Activated T-cell treated with anti-CD3 and anti-CD28 coated beads, Interleukin-2, amount 50 U/mL, for 72 hours (primary cell): Measurements from ENCODE around the gene LBX2. TPM values are rescaled to one million over a fixed set of nuclear protein-coding genes. Genes with fewer than 3 reads are reported as not detected.

Experiments used
- ATAC-seq, 2 donors: fragments of 150-1000 bp; cut with Tn5 transposase; replicated peaks in 1 of 2; 2 replicates each; pipeline ENCODE4 v1.10.0; 2021; ENCODE audit warnings: moderate library complexity in 2 of 2, mild to moderate bottlenecking in 1 of 2
- DNase-seq, 2 donors: peaks; one replicate each; pipeline ENCODE4 v3.0.0; 2021 to 2022; ENCODE audit warnings: mixed read lengths in 1 of 2
- H3K27ac Mint-ChIP-seq: one replicate; pipeline ENCODE4 v1.8.0; 2022; ENCODE audit warnings: mild to moderate bottlenecking, moderate library complexity, mixed read lengths
- H3K27me3 Mint-ChIP-seq: one replicate; pipeline ENCODE4 v1.8.0; 2022; ENCODE audit warnings: low read depth, mixed read lengths
- H3K36me3 Mint-ChIP-seq, 2 donors: one replicate each; pipeline ENCODE4 v1.8.0; 2022; ENCODE audit warnings: mixed read lengths in 2 of 2, mild to moderate bottlenecking in 1 of 2; ENCODE audit not compliant: insufficient read depth in 2 of 2
- H3K4me1 Mint-ChIP-seq: one replicate; pipeline ENCODE4 v1.8.0; 2022; ENCODE audit warnings: low read depth, mixed read lengths
- H3K4me3 Mint-ChIP-seq, 2 donors: one replicate each; pipeline ENCODE4 v1.8.0; 2022; ENCODE audit warnings: mild to moderate bottlenecking in 2 of 2, mixed read lengths in 2 of 2, moderate library complexity in 2 of 2
- H3K9me3 Mint-ChIP-seq, 2 donors: one replicate each; pipeline ENCODE4 v1.8.0; 2022; ENCODE audit warnings: mixed read lengths in 2 of 2
- total RNA-seq, 2 donors: library from RNA; stranded (reverse); gene quantifications; one replicate each; pipeline ENCODE4 v1.2.3, GENCODE V29; 2022

LBX2 gene, protein sequence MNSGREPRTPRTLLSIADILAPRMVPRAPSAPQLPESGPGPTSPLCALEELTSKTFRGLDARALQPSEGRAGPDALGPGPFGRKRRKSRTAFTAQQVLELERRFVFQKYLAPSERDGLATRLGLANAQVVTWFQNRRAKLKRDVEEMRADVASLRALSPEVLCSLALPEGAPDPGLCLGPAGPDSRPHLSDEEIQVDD
- total RNA-seq, result 1 to 10 TPM; 1.2 TPM

DNA sequence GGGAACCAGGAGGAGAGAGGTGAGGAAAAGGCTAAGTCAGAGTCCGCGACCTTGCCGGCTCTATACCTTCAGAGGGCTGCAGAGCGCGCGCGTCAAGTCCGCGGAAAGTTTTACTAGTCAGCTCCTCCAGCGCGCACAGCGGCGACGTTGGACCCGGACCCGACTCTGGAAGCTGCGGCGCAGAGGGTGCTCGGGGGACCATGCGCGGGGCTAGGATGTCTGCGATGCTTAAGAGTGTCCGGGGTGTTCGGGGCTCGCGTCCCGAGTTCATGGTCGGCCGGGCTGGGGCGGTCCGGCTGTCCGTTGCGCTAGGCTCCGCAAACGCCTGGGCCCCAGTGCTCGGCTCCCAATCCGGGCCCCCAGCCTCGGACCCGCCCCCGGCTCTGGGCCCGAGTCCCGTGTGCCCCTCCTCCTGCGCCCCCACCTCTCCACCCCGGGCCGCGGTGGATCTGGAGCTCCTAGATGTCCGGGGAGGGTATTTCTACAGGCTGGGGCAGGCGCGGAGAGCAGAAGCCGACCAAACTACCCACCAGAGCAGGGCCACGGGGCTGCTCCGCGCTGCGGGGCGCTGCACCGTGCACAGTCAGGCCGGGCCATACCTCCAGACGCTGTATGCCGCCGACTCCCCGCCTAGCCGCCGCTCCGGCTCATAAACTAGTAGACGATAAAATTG is at the start of gene LBX2:
LBX2 (minus strand) TSS at position 337 of the 673 bp plus-strand sequence; CDS start at position 271, 66 bp downstream.
- H3K27me3 Mint-ChIP-seq, result peaks cover 64% of the 10 kb centered on the region
- H3K4me3 Mint-ChIP-seq, result peak within 1 kb of the TSS; percentile 83 to 93
- peak; percentile 14 to 26 for ATAC-seq
- H3K36me3 Mint-ChIP-seq, result peaks cover 0 to 5% of the 10 kb centered on the region in 2 donors
- no peaks in the 10 kb centered on the region for H3K9me3 Mint-ChIP-seq
- H3K27ac Mint-ChIP-seq, result peak within 1 kb of the TSS; percentile 56
- DNase-seq, result peak; percentile 48 to 51
- peaks cover 43% of the 10 kb centered on the region for H3K4me1 Mint-ChIP-seq

DNA sequence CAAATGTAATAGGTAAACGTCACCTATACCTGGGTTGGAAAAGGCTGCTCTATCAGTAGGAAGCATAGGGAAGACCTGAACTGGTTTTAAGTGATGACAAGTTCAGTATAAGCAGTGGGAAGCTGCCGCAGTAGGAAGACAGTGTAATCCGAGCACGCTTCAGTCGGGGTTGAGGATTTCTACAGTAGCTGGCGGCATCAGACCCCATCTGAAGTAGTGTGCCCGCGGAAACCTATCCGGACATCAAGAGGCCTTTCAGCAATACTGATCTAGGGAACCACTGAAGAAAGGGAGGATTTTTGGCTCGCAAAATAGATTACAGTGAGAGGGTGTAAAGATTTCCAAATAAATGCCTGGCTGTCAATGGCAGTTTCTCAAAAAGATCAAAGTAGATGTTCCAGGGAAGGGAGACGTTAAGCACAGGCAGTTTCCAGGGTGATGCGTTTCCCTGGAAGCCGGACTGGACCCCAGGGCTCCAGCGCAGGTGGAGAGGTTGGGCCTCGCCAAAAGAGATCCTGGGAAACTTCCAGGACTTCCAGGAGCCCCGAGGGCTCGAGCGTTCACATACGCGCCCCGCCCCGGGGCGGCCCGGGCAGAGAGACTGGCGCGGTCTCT is 49.0 kb upstream of the LBX2 start:
- ATAC-seq, result no peak
- Mint-ChIP-seq H3K36me3 (peaks cover 0 to 2% of the 10 kb centered on the region in 2 donors), H3K27ac (no peak overlapping the region), H3K4me1 (peaks cover 23% of the 10 kb centered on the region), H3K4me3 (peak overlapping the region; percentile 78 to 84), H3K9me3 (no peaks in the 10 kb centered on the region), H3K27me3 (peaks cover 57% of the 10 kb centered on the region)
- no peak for DNase-seq

DNA sequence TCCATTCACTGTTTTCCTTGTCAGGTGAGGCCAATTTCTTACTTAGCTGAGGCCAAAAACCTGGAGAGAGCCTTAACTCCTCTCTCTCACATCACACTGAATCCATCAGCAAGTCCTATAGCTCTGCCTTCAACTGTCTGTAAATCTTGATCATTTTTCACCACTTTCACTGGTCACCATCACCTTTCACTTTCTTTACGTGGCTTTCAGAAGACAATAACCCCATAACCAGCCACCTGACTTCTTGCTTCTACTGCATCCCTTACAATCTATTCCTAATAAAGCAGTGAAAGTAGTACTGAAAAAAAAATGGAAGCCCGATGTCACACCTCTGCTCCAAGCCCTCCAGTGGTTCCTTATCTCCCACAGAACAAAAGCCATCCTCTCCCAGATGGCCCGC is 46.6 kb upstream of the LBX2 start:
- Mint-ChIP-seq H3K4me3 (no peak overlapping the region), H3K4me1 (peaks cover 13% of the 10 kb centered on the region), H3K27ac (no peak overlapping the region), H3K36me3 (peaks cover 0 to 2% of the 10 kb centered on the region in 2 donors), H3K27me3 (peaks cover 53% of the 10 kb centered on the region), H3K9me3 (no peaks in the 10 kb centered on the region)
- DNase-seq (no peak), ATAC-seq (no peak)

DNA sequence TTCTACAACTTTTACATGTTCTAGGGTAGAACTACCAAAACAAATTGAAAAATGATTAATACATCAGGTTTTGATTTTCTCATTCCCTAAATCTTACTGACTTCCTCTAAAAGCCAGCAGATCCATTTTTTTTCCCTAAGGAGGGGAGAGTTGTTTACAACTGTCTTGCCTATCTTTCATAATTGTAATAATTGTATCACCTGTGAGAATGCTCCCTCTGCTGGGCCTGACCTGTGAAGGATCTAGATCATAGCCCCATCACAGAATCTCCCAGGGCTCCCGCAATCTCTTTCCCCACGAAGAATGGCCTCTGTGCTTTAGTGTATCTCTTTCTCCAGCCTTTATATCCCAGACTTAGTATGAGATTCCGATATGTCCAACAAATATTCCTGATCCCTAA is 45.2 kb upstream of the LBX2 start:
- Mint-ChIP-seq H3K4me1 (peaks cover 9% of the 10 kb centered on the region), H3K27me3 (peaks cover 40% of the 10 kb centered on the region), H3K36me3 (peaks cover 0 to 2% of the 10 kb centered on the region in 2 donors), H3K9me3 (no peaks in the 10 kb centered on the region), H3K27ac (no peak overlapping the region), H3K4me3 (no peak overlapping the region)
- no peak for DNase-seq
- no peak for ATAC-seq

DNA sequence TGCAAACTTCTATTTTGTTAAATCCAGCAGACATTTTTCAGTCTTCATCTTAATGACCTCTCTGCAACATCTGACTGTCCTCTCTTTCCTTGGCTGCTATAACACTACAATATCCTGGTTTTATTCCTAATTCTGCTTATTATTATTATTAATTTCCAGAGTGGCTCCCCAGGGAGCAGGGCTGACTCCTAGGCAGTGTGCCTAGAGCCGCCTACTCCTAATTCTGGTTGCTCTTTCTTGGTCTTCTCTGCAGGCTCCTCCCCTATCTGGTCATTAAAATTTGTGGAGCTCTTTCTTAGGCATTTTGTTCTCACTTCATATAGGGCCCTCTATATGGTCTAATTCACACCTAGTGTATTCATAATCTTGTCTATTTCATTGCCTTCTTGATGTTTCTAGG is 43.6 kb upstream of the LBX2 start:
- Mint-ChIP-seq H3K27ac (no peak overlapping the region), H3K9me3 (no peaks in the 10 kb centered on the region), H3K27me3 (peaks cover 48% of the 10 kb centered on the region), H3K4me3 (no peak overlapping the region), H3K36me3 (no peaks in the 10 kb centered on the region), H3K4me1 (peaks cover 11% of the 10 kb centered on the region)
- DNase-seq (no peak), ATAC-seq (no peak)

DNA sequence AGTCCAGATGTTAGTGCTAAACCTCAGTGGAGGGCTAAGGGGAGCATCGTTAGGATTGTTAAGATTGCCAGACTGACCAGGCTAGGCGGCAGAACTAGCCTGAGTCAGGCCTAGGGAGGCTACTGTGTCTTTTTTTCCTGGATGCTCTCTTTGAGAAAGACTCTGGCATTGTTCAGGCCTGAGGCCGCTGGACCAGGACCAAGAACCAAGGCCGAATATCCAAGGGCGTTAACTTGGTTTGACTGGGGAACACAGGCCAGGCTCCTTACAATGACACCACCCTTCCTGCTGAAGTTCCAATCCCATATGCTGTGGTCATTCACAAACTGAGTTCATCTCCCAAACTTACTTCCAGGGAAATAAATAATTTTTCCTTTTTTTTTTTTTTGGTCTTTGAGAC is 40.9 kb upstream of the LBX2 start:
- ATAC-seq (no peak), DNase-seq (no peak)
- H3K9me3 Mint-ChIP-seq, result no peaks in the 10 kb centered on the region
- H3K27me3 Mint-ChIP-seq, result peaks cover 36% of the 10 kb centered on the region
- no peak overlapping the region for H3K4me3 Mint-ChIP-seq
- no peaks in the 10 kb centered on the region for H3K36me3 Mint-ChIP-seq
- H3K4me1 Mint-ChIP-seq, result peaks cover 11% of the 10 kb centered on the region
- no peak overlapping the region for H3K27ac Mint-ChIP-seq

DNA sequence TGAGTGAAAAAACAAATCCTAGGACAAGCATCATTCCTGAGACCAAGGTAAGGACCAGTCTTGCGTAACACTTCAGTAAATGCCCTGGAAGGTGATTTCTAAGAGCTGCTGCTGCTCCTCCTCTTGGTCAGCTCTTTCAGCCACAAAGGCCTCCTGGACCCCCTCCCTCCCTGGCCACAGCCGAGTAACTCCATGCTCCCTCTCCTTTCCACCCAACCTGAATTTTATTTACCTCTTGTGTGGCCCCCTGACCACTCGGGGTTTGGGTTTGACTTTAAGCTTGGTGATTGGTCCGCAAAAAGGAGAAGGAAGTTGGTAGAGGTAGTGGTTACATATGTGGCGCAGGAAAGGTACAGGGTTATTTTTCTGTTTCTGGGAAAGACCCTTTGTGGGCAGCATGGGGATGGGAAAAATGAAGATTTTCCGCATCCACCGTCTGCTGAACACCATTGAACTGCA is 39.5 kb upstream of the LBX2 start:
- Mint-ChIP-seq H3K36me3 (no peaks in the 10 kb centered on the region), H3K4me3 (no peak overlapping the region), H3K9me3 (no peaks in the 10 kb centered on the region), H3K27me3 (peaks cover 36% of the 10 kb centered on the region), H3K4me1 (peaks cover 11% of the 10 kb centered on the region), H3K27ac (no peak overlapping the region)
- DNase-seq (no peak), ATAC-seq (no peak)

DNA sequence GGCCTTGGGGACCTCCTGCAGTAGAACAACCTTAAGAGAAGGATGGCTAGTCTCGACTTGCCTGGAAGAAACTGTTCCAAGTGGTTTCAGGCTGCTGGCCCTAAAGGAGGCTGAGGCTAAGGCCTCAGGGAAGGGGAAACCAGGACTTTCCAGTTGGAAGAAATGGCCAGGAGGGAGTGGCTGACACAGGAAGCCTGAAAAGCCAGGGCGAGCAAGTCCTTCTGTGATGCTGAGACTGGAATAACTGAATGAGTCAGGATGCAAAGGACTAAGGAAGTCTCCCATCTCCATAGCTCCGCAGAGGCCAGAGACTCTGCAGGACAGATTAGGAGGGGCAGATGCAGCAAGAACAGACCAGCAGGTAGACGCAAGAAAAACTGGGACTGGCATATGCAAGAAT is 37.7 kb upstream of the LBX2 start:
- no peaks in the 10 kb centered on the region for H3K9me3 Mint-ChIP-seq
- H3K27me3 Mint-ChIP-seq, result peaks cover 31% of the 10 kb centered on the region
- H3K27ac Mint-ChIP-seq, result no peak overlapping the region
- H3K4me3 Mint-ChIP-seq, result no peak overlapping the region
- peaks cover 14% of the 10 kb centered on the region for H3K4me1 Mint-ChIP-seq
- ATAC-seq (no peak), DNase-seq (no peak)
- peaks cover 2 to 4% of the 10 kb centered on the region in 2 donors for H3K36me3 Mint-ChIP-seq

DNA sequence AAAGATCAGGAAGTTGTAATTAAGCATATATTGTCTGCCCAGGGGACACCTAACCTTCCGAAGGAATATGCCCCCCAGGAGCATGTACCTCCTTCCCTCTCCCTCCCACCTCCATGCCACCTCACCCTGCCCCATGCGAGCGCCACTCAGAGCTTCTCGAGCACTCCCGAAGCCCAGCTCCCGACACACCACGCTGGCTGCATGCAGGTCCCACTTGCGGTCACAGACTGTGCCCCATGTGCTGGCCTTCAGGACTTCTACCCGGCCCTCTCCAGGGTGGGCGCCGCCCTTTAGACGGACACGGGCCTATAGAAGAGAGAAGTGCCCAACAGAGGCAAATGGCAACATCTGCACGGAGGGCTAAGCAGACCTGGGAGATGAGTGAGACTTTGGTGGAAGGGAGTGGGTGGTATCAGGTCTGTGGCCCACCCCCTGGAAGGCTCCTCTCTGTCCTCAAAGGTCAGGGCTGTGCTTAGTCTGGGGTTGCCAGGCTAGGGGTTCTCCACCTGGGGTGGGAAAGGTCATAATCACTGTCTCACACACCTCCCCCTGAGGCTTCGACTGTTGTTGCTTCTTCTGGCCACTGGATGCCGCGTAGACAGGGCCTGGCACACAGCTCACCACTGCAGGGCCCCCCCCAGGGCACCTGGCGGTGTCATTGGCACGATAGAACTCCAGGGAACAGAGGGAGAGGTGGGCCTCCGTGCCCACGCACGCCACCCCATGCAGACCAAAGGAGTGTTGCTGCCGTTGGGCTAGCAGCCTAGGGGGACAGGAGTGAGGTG is 37.0 kb upstream of the LBX2 start:
- H3K27ac Mint-ChIP-seq, result no peak overlapping the region
- peaks cover 22% of the 10 kb centered on the region for H3K4me1 Mint-ChIP-seq
- no peak for DNase-seq
- H3K36me3 Mint-ChIP-seq, result peaks cover 5 to 7% of the 10 kb centered on the region in 2 donors
- ATAC-seq, result peak in 1 of 2 donors; percentile 42
- H3K9me3 Mint-ChIP-seq, result no peaks in the 10 kb centered on the region
- no peak overlapping the region for H3K4me3 Mint-ChIP-seq
- peaks cover 30% of the 10 kb centered on the region for H3K27me3 Mint-ChIP-seq

DNA sequence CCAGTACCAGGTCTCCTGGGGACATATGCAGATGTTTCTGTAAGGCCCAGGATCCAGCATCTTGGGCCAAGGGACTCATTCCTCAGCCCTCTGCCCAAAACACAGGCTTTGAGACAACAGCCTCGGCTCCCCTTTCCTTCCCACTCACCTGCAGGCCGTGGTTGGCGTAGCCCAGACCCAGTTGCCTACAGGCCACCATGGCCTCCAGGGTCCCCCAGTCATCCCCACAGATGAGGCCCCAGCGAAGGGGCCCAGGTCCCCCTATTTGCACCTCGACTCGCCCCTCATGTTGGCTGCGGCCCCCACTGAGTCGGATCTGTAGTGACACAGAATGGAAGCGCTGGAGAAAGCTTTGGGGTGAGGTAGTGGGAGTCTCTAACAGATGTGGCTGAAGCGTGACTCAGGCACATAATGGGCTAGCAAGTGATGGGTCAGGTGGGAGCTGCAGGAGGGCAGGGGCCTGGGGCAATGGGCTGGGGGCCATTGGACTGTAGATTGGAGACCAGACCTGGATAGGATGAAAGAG is 36.1 kb upstream of the LBX2 start:
- Mint-ChIP-seq H3K4me1 (peaks cover 31% of the 10 kb centered on the region), H3K27ac (no peak overlapping the region), H3K36me3 (peaks cover 6 to 8% of the 10 kb centered on the region in 2 donors), H3K9me3 (no peaks in the 10 kb centered on the region), H3K27me3 (peaks cover 30% of the 10 kb centered on the region), H3K4me3 (no peak overlapping the region)
- DNase-seq (no peak), ATAC-seq (no peak)

DNA sequence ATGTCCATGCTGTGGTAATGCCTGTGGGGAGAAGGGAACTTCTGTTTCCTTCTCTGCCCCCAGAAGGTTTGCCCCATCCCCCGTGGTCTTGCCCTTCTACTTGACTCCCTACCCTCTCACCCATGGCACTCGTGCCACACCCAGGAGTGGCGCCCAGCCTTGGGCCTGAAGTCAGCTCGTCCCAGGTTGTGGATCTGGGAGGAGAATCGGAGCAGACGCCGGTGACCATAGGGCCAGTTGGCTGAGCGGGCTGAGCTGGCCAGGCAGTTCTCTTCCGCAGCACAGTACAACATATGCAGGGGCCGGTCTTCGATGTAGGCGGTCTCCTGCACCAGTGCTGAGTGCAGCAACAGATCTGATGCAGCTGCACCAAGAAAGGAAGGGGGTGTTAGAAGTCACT is 35.0 kb upstream of the LBX2 start:
- Mint-ChIP-seq H3K4me1 (peaks cover 28% of the 10 kb centered on the region), H3K4me3 (no peak overlapping the region), H3K27ac (no peak overlapping the region), H3K9me3 (no peaks in the 10 kb centered on the region), H3K27me3 (peaks cover 26% of the 10 kb centered on the region), H3K36me3 (peaks cover 6 to 8% of the 10 kb centered on the region in 2 donors)
- no peak for DNase-seq
- ATAC-seq, result no peak

DNA sequence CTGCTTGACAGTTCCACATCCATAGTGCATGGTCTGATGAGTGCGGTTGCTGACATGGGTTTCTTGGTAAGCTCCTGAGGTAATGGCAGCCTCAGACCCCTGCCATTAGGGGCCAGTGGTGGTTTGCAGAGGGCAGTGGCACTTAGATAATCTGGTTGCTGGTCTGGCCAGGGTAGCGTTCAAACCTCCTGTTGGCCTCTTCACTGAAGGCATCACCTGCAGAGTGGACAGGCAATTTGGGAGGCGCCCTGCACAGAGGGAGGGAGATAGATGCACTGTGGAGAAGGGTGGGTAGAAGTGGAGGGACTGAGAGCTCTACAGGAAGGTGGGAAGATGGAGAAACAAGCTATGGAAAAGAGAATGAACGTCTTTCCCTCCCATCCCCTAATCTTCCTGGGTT is 34.1 kb upstream of the LBX2 start:
- Mint-ChIP-seq H3K27me3 (peaks cover 17% of the 10 kb centered on the region), H3K27ac (no peak overlapping the region), H3K9me3 (no peaks in the 10 kb centered on the region), H3K4me1 (peaks cover 26% of the 10 kb centered on the region), H3K4me3 (no peak overlapping the region), H3K36me3 (peaks cover 8 to 11% of the 10 kb centered on the region in 2 donors)
- no peak for DNase-seq
- no peak for ATAC-seq

DNA sequence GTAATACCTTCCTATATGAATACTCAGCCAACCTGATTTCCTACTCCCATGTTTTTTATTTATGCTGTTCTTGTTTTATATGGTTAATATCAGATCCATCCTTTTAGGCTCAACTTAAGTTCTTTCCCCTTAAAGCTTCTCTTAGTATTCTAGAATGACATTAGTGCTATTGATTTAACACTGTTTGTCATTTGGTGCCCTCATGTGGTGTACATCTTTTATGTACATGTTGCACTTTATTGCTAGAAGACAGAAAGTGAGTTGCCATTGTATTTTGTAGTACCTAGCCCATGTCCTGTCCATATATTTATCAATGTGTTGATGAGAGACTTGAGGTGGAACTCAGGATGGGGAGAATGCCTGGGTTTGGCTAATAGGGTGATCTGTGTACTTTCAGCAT is 32.8 kb upstream of the LBX2 start:
- Mint-ChIP-seq H3K27ac (peak overlapping the region; percentile 49), H3K36me3 (peaks cover 14 to 15% of the 10 kb centered on the region in 2 donors), H3K4me1 (peaks cover 36% of the 10 kb centered on the region), H3K9me3 (no peaks in the 10 kb centered on the region), H3K27me3 (peaks cover 5% of the 10 kb centered on the region), H3K4me3 (peak overlapping the region; percentile 98 to 99)
- ATAC-seq, result no peak
- DNase-seq, result no peak
